GM12878 (cell line): ENCODE data around the gene SPATA31C1. TPM values are rescaled to one million over a fixed set of nuclear protein-coding genes. Genes with fewer than 3 reads are reported as not detected.

Source experiments
- ATAC-seq: fragments of 200-7000 bp; cut with Tn5 transposase; 3 replicates; pipeline ENCODE4 v1.9.1; 2020; ENCODE audit warnings: mild to moderate bottlenecking, moderate library complexity
- BruUV-seq: library from RNA; stranded (reverse); fragments of 400-500 nt; replicated peaks from 2 replicates; lab custom pipeline; 2021; lab: Mats Ljungman, UMichigan
- CTCF ChIA-PET: fragments of 300-600 bp; sonication (Branson Sonifier 250); formaldehyde crosslinking; extraction: SDS; loops from one replicate; lab custom pipeline; 2021; ENCODE audit warnings: inconsistent platforms; lab: Yijun Ruan, JAX
- POLR2A ChIA-PET: fragments of 350-600 bp; formaldehyde crosslinking; extraction: SDS; loops from one replicate; lab custom pipeline; 2021; ENCODE audit warnings: inconsistent platforms; lab: Charles Lee
- RAD21 ChIA-PET: fragments of 300-600 bp; sonication (Branson Sonifier 250); formaldehyde crosslinking; loops from one replicate; lab custom pipeline; 2023; ENCODE audit warnings: antibody characterized with exemption; ENCODE audit not compliant: unreplicated experiment; lab: Charles Lee
- SMC1A ChIA-PET: fragments of 300-600 bp; sonication (Branson Sonifier 250); formaldehyde crosslinking; loops from one replicate; lab custom pipeline; 2023; ENCODE audit not compliant: unreplicated experiment, uncharacterized antibody; lab: Charles Lee
- DNase-seq: peaks from one replicate; pipeline ENCODE4 v3.0.0-alpha.2; 2011; ENCODE audit warnings: low read depth, low spot score
- FAIRE-seq: peaks from 3 replicates; lab custom pipeline; 2011; peaks lifted over from hg19 to GRCh38; lab: Jason Lieb, UNC
- H2AFZ ChIP-seq: 2 replicates; pipeline ENCODE4 v1.6.0; 2011; ENCODE audit warnings: low read depth, low read length, control low read depth; ENCODE audit not compliant: control insufficient read depth
- H3K27ac ChIP-seq: 2 replicates; pipeline ENCODE4 v1.5.1; 2011; ENCODE audit warnings: control low read depth; ENCODE audit not compliant: control insufficient read depth, insufficient read depth
- H3K27me3 ChIP-seq, 2 experiments: replicated peaks in 1 of 2; 2 replicates each; pipeline versions ENCODE4 v1.6.0 to v1.6.1; 2011; ENCODE audit warnings: low read length in 1 of 2; ENCODE audit not compliant: control insufficient read depth in 2 of 2, insufficient read depth in 2 of 2
- H3K36me3 ChIP-seq, 2 experiments: 2 replicates each; pipeline ENCODE4 v1.5.1; 2011; ENCODE audit warnings: low read length in 1 of 2; ENCODE audit not compliant: control insufficient read depth in 2 of 2, insufficient read depth in 2 of 2
- H3K4me1 ChIP-seq: 2 replicates; pipeline ENCODE4 v1.6.1; 2011; ENCODE audit warnings: mild to moderate bottlenecking, low read length, moderate library complexity, mixed read lengths; ENCODE audit not compliant: control insufficient read depth, insufficient read depth
- H3K4me2 ChIP-seq: 2 replicates; pipeline ENCODE4 v1.6.0; 2011; ENCODE audit warnings: control low read depth; ENCODE audit not compliant: control insufficient read depth, insufficient read depth
- H3K4me3 ChIP-seq: fragments of 200-600 bp; sonication (generic); 2 replicates; pipeline ENCODE4 v1.5.1; 2016
- H3K79me2 ChIP-seq: 2 replicates; pipeline ENCODE4 v1.6.0; 2011; ENCODE audit warnings: low read length; ENCODE audit not compliant: control insufficient read depth, insufficient read depth
- H3K9ac ChIP-seq: 2 replicates; pipeline ENCODE4 v1.8.0; 2011; ENCODE audit warnings: low read length, control low read depth, mixed read lengths; ENCODE audit not compliant: control insufficient read depth, insufficient read depth
- H3K9me3 ChIP-seq: replicated peaks from 3 replicates; pipeline ENCODE4 v1.5.1; 2011; ENCODE audit warnings: mild to moderate bottlenecking, low read length; ENCODE audit not compliant: control insufficient read depth, insufficient read depth
- H4K20me1 ChIP-seq: 2 replicates; pipeline ENCODE4 v1.6.0; 2011; ENCODE audit not compliant: control insufficient read depth, insufficient read depth
- BHLHE40 ChIP-seq, 2 experiments: fragments of 450-650 bp in 1 of 2; IDR thresholded peaks; 2 replicates each; pipeline ENCODE4 v1.6.1; 2011 to 2017; ENCODE audit warnings: low read depth in 2 of 2, borderline replicate concordance in 1 of 2, improper control_type of control experiment in 1 of 2, low read length in 1 of 2, mild to moderate bottlenecking in 1 of 2
- CEBPB ChIP-seq, 2 experiments: fragments of 150-350 bp in 1 of 2; IDR thresholded peaks; 2 replicates each; pipeline ENCODE4 v1.6.1; 2012 to 2014; ENCODE audit warnings: low read depth in 2 of 2, low read length in 2 of 2, borderline replicate concordance in 1 of 2, inconsistent platforms in 1 of 2
- CHD1 ChIP-seq: IDR thresholded peaks from 2 replicates; pipeline ENCODE4 v1.6.1; 2012; ENCODE audit warnings: low read depth, low read length, improper control_type of control experiment
- ESRRA ChIP-seq: IDR thresholded peaks from 2 replicates; pipeline ENCODE4 v1.6.1; 2012; ENCODE audit warnings: mild to moderate bottlenecking, low read length, improper control_type of control experiment
- EZH2 ChIP-seq: IDR thresholded peaks from 2 replicates; pipeline ENCODE4 v1.6.1; 2012; ENCODE audit warnings: low read depth, mild to moderate bottlenecking, control low read depth, inconsistent platforms, low read length, borderline replicate concordance; ENCODE audit not compliant: control insufficient read depth
- HCFC1 ChIP-seq: fragments of 150-350 bp; IDR thresholded peaks from 2 replicates; pipeline ENCODE4 v1.6.1; 2014; ENCODE audit warnings: low read length
- IKZF1 ChIP-seq: fragments of 450-650 bp; conservative IDR thresholded peaks from 2 replicates; pipeline ENCODE4 v1.6.1; 2017; ENCODE audit warnings: antibody characterized with exemption, mild to moderate bottlenecking
- MTA3 ChIP-seq: IDR thresholded peaks from 2 replicates; pipeline ENCODE4 v1.6.1; 2012; ENCODE audit warnings: low read length, inconsistent platforms, borderline replicate concordance
- NR2C2 ChIP-seq: IDR thresholded peaks from 2 replicates; pipeline ENCODE4 v1.6.1; 2011; ENCODE audit warnings: borderline replicate concordance, low read depth; ENCODE audit not compliant: control insufficient read depth, insufficient read length
- RELB ChIP-seq: fragments of 450-650 bp; IDR thresholded peaks from 2 replicates; pipeline ENCODE4 v1.6.1; 2017; ENCODE audit warnings: low read depth, mild to moderate bottlenecking, moderate library complexity
- SMARCA5 ChIP-seq: fragments of 450-650 bp; IDR thresholded peaks from 2 replicates; pipeline ENCODE4 v1.6.1; 2017; ENCODE audit warnings: mild to moderate bottlenecking
- SPI1 ChIP-seq: IDR thresholded peaks from 2 replicates; pipeline ENCODE4 v1.6.1; 2011; ENCODE audit warnings: low read depth, mild to moderate bottlenecking, low read length, moderate library complexity, borderline replicate concordance; ENCODE audit not compliant: insufficient read depth
- TAF1 ChIP-seq: IDR thresholded peaks from 2 replicates; pipeline ENCODE4 v1.6.1; 2011; ENCODE audit warnings: mild to moderate bottlenecking, low read depth, low read length, borderline replicate concordance
- ZZZ3 ChIP-seq: IDR thresholded peaks from 2 replicates; pipeline ENCODE4 v1.6.1; 2011; ENCODE audit warnings: low read depth; ENCODE audit not compliant: control insufficient read depth, insufficient read length
- WGBS: methylation state at CpG from one replicate; pipeline ENCODE4 v1.1.6; 2016; ENCODE audit warnings: low lambda C conversion rate; ENCODE audit not compliant: insufficient replicate concordance, insufficient coverage; ENCODE audit errors: missing lambda C conversion rate; 5-methylcytosine and 5-hydroxymethylcytosine counted together
- in situ Hi-C: fragments of 300-500 bp; cut with MboI; formaldehyde crosslinking; loops from 9 replicates; pipeline ENCODE4 v1.14.3; 2018; ENCODE audit warnings: mixed read lengths
- intact Hi-C: fragments of 100-400 bp; cut with micrococcal nuclease; formaldehyde crosslinking; loops from one replicate; pipeline ENCODE4 v1.14.2; 2022; ENCODE audit not compliant: unreplicated experiment
- polyA plus RNA-seq, 11 experiments: library from polyadenylated mRNA; depleted of rRNA in 4 of 11; unstranded in 6 of 11; stranded (reverse) in 5 of 11; fragments of >200 nt; fragmentation: Nextera tagmentation in 4 of 11; fragmentation: Illumina TruSeq in 1 of 11; extraction: Ambion mirVana in 4 of 11; extraction: Trizol in 1 of 11; gene quantifications; 1 replicate in 1 of 11; 2 replicates in 10 of 11; pipeline versions ENCODE4 v1.2.1 to v1.2.3, GENCODE V29; 2011 to 2016; ENCODE audit warnings: inconsistent platforms in 2 of 11, missing spikeins in 2 of 11, low read depth in 1 of 11
- total RNA-seq, 4 experiments: library from RNA; depleted of rRNA in 3 of 4; stranded (reverse); fragments of >200 nt in 3 of 4; fragmentation: Illumina TruSeq in 1 of 4; extraction: Trizol in 1 of 4; gene quantifications; 2 replicates each; pipeline versions ENCODE4 v1.2.1 to v1.2.3, GENCODE V29; 2013 to 2021
- TF ChIP-seq, protein P1 (sequence below): IDR thresholded peaks from 2 replicates; pipeline ENCODE4 v1.6.1; 2012; ENCODE audit warnings: mild to moderate bottlenecking, low read depth, low read length

SPATA31C1 gene
- total and polyA plus RNA-seq, 10 of the 15 experiments (the other 5 are each of a cell fraction or from before 2014, with no cell fraction given): not detected

DNA sequence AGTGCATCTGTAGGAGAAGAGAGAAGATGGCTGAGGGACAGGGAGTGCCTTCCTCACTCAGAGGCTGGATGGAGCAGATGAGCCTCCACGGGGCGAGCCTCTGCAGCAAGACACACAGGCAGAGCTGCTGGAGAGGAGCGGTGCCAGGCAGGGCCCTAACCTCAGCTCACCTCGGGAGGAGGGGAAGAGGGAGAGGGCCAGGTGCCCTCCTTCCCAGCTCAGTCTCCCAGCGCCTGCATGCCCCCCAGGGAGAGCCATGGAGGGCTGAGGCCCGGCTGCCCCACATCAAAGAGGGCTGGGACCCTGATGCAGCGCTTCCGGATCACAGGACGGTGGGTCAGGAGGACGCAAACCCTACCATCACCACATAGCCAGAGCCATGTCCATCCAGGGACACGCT lies 48.7 kb upstream of the SPATA31C1 start (continued):
- TF ChIP-seq CHD1 (no peak), EZH2 (no peak), ZZZ3 (no peak), CEBPB (IDR thresholded peaks at IDR 0.05; ENCODE audit: borderline replicate concordance in 1 of 2, low read depth in 2 of 2, low read length in 2 of 2) (no peak), HCFC1 (no peak)
- TF ChIP-seq, all 136 proteins: peak for 0

GRCh38 chr9:87871425-87872078 lies 46.2 kb upstream of the SPATA31C1 start:
- ChIA-PET RAD21 (no interaction called here), SMC1A (no interaction called here), CTCF (no interaction called here), POLR2A (no interaction called here)
- no peak overlapping the region for H2AFZ ChIP-seq
- H3K4me1 ChIP-seq: no peaks in the 10 kb centered on the region
- 16% methylated on average over 7 of the region's 7 CpGs for WGBS
- H4K20me1 ChIP-seq: no peaks in the 10 kb centered on the region
- no peaks in the 10 kb centered on the region for H3K27me3 ChIP-seq
- ATAC-seq (no peak), FAIRE-seq (no peak), DNase-seq (no peak)
- no peak overlapping the region for H3K27ac ChIP-seq
- H3K79me2 ChIP-seq: no peaks in the 10 kb centered on the region
- TF ChIP-seq RELB (no peak), MTA3 (no peak), SPI1 (no peak), SMARCA5 (no peak), BHLHE40 (IDR thresholded peaks at IDR 0.05; ENCODE audit: borderline replicate concordance in 1 of 2, low read depth in 2 of 2, low read length in 1 of 2) (no peak), ESRRA (no peak), TAF1 (no peak), IKZF1 (no peak), NR2C2 (no peak)
- TF ChIP-seq, protein P1, sequence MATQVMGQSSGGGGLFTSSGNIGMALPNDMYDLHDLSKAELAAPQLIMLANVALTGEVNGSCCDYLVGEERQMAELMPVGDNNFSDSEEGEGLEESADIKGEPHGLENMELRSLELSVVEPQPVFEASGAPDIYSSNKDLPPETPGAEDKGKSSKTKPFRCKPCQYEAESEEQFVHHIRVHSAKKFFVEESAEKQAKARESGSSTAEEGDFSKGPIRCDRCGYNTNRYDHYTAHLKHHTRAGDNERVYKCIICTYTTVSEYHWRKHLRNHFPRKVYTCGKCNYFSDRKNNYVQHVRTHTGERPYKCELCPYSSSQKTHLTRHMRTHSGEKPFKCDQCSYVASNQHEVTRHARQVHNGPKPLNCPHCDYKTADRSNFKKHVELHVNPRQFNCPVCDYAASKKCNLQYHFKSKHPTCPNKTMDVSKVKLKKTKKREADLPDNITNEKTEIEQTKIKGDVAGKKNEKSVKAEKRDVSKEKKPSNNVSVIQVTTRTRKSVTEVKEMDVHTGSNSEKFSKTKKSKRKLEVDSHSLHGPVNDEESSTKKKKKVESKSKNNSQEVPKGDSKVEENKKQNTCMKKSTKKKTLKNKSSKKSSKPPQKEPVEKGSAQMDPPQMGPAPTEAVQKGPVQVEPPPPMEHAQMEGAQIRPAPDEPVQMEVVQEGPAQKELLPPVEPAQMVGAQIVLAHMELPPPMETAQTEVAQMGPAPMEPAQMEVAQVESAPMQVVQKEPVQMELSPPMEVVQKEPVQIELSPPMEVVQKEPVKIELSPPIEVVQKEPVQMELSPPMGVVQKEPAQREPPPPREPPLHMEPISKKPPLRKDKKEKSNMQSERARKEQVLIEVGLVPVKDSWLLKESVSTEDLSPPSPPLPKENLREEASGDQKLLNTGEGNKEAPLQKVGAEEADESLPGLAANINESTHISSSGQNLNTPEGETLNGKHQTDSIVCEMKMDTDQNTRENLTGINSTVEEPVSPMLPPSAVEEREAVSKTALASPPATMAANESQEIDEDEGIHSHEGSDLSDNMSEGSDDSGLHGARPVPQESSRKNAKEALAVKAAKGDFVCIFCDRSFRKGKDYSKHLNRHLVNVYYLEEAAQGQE: no peak
- no peak overlapping the region for H3K4me3 ChIP-seq
- H3K36me3 ChIP-seq: no peaks in the 10 kb centered on the region
- in situ Hi-C loops: no loop called here
- no peak overlapping the region for H3K9ac ChIP-seq
- H3K4me2 ChIP-seq: no peak overlapping the region
- BruUV-seq: no TSS peak
- intact Hi-C loops: no loop called here
- no peaks in the 10 kb centered on the region for H3K9me3 ChIP-seq
